ENCODE data around the gene MIF.
"Not testable (repeated sequence)": the region's sequence is repeated elsewhere in the genome, so short reads cannot be mapped to it uniquely, and the experiment has no call there.

MIF gene

DNA sequence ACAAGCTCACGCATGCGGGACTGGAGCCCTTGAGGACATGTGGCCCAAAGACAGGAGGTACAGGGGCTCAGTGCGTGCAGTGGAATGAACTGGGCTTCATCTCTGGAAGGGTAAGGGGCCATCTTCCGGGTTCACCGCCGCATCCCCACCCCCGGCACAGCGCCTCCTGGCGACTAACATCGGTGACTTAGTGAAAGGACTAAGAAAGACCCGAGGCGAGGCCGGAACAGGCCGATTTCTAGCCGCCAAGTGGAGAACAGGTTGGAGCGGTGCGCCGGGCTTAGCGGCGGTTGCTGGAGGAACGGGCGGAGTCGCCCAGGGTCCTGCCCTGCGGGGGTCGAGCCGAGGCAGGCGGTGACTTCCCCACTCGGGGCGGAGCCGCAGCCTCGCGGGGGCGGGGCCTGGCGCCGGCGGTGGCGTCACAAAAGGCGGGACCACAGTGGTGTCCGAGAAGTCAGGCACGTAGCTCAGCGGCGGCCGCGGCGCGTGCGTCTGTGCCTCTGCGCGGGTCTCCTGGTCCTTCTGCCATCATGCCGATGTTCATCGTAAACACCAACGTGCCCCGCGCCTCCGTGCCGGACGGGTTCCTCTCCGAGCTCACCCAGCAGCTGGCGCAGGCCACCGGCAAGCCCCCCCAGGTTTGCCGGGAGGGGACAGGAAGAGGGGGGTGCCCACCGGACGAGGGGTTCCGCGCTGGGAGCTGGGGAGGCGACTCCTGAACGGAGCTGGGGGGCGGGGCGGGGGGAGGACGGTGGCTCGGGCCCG lies at the start of gene MIF:
MIF (plus strand) TSS at position 439 of the 765 bp plus-strand sequence; CDS start at position 531, 92 bp downstream.
- peak; percentile 94 for DNase-seq (ENCODE audit: low read depth)

DNA sequence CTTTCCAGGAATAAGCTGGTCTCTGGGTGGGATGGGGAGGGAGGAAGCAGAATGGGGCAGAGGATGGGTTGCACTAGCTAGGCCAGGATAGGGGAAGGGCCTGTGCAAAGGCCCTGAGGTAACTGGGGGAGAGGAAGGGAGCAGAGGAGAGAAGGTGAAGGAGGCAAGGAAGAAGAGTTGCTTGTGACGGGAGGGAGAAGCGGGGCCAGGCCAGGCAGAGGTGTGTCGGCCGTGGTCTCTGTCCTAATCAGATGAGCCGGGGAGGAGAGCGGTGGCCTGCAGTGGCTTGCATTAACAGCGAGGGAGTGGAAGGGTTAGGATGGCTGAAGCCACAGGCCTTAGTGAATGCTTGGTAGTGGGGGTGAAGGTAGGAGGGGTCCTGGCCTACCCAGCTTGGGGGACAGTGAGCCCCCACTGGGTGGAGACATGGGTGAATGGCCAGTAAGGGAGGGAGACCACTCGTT lies 49.4 kb upstream of the MIF start:
- DNase-seq (ENCODE audit: low read depth), result no peak

DNA sequence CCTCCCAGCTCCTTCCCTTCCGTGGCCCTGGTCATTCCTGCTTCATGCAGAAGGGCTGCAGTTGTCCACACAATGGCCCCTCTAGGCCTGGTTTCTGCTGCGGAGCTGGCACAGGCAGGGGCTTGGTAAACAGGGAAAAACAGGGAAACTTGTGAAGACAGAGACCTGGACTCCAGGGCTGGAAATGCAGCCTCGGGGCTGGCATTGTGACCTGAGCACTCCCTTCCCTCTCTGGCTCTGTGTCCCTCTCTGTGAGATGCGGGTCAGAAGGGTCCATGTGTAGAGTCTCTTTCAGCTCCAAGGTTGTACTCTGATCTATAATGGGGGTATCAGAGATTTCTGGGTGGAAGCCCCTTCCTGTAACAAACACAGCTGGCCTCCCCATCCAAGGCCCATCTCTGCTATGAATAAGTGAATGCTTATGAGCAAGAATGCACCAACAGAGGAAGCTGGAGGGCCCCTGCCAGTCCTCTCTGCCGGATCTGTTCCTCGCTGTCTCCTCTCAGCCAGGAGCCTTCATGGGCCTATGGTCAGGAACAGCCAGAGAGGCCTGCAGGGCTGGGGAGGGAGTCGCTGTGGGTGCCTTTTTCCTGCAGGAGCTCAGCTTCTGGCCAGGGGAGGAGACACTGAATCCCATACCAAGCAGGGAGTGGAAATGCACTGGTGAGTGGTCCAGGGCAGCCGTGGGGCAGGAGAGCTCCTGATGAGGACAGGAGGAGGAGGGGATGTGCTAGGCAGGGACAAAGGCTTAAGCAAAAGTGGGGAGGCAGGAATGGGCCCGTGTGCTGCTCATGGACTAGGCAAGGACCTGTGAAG lies 48.7 kb upstream of the MIF start:
- DNase-seq (ENCODE audit: low read depth), result no peak

DNA sequence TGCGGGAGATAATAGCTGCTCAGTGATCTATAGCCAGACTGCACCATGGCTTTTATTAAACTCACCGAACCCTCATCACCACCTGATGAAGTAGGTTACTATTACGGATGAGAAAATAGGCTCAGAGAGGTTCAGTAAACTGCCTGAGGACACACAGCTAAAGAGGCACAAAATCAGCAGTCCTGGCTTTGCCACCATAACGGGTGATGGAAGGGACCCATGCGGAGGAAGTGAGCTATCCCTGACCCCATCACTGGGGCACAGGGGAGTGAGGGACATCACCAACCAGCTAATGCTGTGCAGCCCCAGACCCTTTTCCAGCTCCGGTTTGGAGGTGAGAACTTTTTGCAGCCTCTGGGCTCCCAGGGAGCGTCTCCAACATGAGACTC lies 48.1 kb upstream of the MIF start:
- DNase-seq (ENCODE audit: low read depth), result no peak

DNA sequence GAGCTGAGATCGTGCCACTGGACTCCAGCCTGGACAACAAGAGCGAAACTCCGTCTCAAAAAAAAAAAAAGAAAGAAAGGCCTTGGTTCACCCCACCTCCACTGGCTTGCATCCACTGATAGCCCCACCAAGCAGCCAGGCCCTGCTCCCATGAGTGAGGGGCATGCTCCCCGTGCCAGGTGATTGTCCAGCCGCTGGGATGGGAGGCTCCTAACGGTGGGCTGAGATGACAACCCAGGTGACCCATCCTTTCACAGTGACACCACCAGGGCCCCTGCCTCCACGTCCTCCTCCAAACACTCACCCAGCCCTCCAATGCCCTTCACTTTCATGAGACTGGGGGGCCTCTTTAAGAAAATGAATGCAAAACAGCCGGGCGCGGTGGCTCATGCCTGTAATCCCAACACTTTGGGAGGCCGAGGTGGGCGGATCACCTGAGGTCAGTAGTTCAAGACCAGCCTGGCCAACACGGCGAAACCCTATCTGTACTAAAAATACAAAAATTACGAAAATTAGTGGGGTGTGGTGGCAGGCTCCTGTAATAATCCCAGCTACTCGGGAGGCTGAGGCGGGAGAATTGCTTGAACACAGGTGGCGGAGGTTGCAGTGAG lies 46.8 kb upstream of the MIF start:
- no peak for DNase-seq (ENCODE audit: low read depth)

DNA sequence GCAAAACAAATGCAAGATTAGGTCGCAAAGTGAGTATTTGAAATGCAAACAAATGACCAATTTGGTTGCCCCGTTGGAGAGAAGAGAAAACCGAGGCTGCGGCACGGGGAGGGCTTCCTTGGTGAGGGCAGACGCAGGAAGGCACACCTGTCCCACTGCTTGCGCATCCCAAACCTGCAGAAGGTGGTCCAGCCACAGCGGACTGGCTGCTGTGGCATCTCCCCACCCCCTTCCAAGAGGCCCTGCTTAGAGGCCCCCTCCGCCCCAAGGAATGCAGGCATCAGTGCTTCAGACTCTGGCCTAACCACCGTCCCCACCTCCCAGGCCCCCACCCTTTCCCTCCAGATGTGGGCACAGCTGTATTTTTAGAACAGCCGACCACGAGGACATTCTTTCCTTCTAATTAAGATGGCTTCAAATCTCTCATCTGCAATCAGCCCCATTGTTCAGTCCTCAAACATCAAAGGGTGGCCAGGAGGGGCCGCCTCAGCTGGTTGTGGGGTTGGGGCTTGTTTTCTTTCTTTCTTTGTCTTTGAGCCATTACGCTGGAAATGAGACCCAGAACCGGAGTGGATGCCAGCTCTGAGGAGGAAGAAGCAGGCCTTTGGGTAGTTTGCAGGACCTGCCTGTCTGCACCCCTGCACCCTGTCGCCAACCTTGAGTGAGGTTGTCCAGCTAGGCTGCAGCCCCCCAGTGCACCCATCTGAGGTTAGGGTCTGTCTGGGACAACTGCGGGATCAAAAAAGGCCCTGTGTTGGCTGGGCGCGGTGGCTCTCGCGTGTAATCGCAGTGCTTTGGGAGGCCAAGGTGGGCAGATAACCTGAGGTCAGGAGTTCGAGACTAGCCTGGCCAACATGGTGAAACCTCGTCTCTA lies 46.0 kb upstream of the MIF start:
- no peak for DNase-seq (ENCODE audit: low read depth)

DNA sequence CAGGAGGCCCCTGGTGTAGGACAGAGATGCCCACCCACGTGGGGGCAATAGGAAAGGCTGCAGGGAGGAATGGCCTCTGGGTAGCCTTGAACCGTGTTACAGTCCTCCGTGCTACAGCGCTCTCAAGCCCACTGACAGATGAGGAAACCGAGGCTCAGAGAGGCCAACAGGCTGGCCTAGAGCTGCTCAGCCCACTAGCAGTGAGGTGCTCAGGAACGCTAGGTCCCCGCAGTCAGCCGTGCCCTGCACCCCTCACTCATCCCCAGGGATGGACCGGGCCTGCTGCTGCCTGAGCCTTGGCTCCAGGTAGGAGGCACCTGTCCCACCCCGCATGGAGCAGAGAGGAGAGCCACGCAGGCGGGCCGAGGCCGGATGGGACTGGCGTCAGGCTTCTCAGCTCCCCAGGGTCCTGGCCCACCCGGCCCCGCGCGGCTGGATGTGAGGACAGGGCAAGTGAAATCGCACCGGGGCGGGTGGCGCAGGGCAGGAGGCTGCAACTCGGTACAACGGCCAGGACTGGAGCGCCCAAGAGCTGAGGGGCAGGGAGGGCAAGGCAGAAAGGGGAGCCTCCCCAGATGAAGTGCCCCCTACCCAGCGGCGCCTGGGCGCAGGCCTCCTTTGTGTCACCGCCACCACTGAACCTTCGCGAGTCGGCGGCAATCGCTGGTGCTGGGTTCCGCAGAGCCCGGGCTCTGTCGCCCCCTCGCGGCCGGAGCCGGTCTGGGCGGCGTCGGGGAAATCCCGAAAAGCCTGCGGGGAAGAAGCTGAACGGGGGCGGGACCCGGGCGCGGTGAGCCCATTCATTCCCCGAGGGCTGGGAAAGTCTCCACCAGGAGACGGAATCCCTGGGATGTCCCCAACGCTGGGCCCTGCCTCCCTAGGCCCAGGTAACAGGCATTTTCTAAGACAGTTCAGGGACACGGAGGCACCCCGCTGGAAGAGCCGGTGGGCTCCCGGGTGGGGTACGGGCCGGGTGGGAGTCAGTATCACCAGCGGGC lies 44.9 kb upstream of the MIF start:
- DNase-seq (ENCODE audit: low read depth), result peak; percentile 72

DNA sequence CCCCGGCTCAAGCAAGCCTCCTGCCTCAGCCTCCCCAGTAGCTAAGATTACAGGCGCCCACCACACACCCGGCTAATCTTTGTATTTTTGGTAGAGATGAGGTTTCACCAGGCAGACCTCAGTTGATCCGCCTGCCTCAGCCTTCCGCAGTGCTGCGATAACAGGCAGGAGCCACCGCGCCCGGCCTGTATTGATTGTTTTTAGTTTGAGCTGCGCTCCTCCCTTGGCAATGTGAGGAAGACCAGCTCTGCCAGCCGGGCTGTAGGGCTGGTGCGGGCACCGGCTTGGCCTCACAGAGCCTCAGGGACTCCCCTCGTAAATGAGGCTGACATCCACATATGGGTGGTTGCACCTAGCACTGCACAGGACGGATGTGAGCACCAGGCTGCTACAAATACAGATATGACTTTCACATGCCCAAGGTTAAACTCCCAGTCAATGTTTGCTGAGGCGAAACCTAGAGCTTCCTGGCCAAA lies 44.0 kb upstream of the MIF start:
- DNase-seq (ENCODE audit: low read depth), result no peak

DNA sequence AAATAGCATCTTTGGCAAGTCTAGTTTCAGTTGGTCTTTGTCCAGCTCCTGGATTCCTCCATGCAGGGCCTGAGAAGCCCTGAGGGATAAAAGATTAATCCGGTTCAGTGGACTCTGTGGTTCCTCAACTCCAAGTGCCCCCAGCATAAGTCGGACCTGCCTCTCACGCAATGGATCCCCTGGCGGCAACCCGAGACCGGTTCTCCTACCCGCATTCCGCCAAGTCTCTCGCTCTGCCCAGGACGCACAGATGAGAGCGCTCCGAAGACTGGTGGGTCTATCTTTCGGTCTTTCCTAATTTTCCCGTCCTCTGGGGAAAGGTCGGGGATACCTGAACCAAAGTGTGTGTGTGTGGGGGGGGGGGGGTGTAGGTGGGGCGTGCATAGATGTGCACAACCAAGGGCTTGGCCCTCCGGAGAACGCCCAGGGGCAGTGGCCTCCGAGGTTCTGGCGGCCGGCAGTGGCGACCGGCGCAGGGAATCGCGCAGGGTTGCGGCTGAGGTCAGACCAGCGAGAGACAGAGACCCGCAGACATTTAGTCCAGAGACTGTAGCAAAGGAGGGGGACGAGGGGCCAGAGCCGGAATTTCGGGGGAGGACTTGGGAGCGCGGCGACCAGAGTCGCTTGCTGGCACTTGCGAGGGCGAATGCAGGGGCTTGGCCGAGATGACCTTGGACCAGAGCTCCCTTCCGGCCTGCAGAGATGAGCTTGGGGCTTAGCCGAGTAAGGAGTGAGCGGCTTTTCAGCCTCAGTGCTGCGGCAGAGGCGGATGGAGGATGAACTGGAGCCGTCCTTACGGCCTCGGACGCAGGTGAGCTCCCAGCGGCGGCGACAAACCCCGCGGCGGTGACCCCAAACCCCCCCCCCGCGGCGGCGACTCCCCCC lies 37.2 kb upstream of the MIF start:
- DNase-seq (ENCODE audit: low read depth), result no peak

DNA sequence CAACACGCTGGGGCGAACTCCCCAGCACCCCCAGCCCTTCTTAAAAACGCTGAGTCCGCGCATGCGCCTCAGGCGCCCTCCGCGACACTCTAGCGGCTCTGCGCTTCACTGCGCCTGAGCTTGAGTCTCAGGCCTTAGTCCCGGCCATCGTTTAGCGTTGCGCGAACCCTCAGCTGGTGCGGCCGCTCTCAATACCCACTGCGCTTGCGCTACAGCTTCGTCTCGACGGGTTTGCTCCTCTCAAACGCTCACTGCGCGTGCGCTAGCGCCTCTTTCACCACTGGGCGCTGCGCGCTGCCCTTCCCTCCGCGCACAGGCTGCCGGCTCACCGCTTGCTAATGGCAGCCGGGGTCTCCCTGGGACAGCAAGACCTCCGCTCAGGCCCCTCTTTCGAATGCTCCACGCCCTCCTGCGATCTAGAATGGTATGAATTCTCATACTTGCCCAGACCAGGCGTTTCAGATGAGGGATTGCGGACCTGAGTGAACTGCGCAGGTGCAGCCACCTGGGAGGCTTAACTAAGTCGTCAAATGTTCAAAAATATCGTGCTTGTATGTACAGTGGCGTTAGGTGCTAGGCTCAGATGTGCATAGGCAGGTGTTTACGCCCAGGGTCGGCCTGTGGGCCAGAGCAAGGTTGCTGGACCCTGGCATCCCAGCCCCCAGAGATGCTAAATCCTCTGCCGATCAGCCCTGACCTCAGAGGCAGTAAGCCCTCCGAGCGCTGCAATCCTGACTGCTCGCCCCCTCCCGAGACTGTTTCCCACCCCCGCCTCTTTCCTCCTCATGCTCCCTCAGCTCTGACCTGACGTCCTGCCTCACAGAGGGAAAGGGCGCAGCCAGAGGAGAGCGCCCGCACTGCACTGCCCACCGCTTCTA lies 36.3 kb upstream of the MIF start, which contains the start of gene SLC2A11:
SLC2A11 (plus strand) TSS at position 270 of the 878 bp plus-strand sequence; CDS start at position 395, 125 bp downstream.
- DNase-seq (ENCODE audit: low read depth), result peak; percentile 86

DNA sequence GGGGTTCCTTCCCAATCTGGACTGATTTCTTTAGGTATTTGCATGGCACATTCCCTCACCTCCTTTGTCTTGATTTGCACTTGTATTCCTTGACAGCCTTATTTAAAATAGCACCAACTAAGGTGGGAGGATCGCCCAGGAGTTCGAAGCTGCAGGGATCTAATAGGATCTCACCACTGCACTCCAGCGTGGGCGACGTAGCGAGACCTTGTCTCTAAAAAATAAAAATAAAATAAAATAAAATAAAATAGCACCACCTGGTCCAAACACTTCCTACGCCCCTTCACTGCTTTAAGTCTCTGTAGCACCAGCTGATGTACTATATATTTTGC lies 35.7 kb upstream of the MIF start:
- DNase-seq (ENCODE audit: low read depth), result no peak

DNA sequence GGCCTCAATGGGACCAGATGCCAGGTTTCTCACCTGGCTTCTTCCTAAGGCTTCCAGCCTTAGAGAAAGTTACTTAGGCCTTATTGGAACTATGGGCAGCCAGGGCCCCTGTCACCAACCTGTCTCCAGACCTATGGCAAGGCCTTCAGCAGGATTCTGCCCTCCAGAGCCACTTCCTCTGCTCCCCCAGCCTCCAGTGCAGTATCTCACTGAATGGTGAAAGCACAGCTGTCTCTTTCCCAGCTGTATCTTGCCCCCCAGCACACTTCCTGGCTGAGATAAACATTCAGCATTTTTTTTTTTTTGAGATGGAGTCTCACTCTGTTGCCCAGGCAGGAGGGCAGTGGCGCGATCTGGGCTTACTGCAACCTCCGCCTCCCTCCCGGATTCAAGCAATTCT lies 35.0 kb upstream of the MIF start:
- no peak for DNase-seq (ENCODE audit: low read depth)

DNA sequence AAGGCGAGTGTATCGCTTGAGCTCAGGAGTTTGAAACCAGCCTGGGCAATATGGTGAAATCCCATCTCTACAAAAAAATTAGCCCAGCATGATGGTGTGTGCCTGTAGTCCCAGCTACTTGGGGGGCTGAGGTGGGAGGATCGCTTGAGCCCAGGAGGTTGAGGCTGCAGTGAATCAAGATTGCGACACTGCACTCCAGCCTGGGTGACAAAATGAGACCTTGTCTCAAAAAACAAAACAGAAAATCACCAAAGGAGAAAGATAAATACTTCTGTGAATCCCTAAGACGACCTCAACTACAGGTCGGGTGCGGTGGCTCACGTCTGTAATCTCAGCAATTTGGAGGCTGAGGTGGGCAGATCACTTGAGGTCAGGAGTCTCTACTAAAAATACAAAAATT lies 34.0 kb upstream of the MIF start:
- DNase-seq (ENCODE audit: low read depth), result not testable (repeated sequence)

DNA sequence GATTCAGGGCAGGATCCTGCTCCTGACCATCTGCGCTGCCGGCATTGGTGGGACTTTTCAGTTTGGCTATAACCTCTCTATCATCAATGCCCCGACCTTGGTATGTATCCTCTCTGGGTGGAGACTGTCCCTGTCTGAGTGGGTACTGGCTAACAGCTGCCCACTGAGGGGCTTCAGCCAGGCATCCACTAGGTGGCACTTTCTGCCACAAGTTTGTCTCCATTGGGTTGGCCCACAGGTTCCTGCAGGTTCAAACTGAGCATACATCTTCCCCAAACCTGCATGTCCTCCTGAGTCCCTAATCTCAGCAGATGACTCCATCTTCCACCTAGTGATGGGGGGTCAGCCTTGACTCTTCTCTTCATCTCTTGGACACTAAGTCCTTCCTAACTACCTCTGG lies 32.1 kb upstream of the MIF start:
- no peak for DNase-seq (ENCODE audit: low read depth)

DNA sequence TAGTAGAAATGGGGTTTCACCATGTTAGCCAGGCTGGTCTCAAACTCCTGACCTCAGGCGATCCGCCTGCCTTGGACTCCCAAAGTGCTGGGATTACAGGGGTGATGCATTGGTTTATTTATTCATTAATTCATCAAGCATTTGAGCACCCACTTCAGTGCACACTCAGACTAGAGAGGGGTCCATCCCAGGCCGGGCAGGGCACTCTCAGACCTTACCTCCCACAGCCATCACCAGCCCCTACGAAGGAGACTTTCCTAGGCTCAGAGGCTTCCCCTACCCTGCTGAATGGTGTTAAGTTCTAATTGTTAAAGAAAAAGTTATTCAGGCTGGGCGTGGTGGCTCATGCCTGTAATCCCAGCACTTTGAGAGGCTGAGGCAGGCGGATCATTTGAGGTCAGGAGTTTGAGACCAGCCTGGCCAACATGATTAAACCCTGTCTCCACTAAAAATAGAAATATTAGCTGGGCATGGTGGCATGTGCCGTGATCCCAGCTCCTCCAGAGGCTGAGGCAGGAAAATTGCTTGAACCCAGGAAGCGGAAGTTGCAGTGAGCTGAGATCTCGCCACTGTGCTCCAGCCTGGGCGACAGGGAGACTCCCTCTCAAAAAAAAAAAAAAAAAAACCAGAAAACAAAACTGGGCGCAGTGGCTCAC lies 29.6 kb upstream of the MIF start:
- not testable (repeated sequence) for DNase-seq (ENCODE audit: low read depth)

DNA sequence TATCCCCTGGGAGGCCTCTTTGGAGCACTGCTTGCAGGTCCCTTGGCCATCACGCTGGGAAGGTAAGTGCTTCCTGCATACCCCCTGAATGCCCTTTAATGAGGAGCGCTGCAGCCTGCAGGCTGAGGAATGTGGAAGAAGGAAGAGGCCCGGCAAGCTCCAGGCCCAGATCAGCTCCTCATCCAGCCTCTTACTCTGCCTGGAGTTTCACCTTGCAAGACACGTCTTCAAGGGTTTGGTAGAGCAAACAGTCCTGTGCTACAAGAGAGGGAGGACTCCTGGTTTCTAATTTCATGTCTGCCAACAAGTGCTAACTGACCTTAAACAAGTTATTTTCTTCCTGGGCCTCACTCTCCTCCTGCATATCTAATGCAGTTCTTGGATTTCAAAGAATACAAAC lies 25.6 kb upstream of the MIF start:
- DNase-seq (ENCODE audit: low read depth), result no peak

DNA sequence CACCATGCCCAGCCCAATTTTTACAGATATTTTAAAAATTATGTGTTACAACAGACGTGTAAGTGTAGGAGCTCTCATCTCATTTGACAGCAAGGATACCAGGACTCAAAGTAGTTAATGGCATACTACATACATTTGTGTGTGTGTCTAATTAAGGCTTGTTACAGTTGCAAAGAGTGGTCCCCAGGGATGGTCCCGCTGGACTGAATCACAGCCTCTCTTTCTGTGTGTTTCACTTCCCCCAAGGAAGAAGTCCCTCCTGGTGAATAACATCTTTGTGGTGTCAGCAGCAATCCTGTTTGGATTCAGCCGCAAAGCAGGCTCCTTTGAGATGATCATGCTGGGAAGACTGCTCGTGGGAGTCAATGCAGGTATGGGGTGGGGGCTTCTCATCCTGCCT lies 19.3 kb upstream of the MIF start:
- no peak for DNase-seq (ENCODE audit: low read depth)

DNA sequence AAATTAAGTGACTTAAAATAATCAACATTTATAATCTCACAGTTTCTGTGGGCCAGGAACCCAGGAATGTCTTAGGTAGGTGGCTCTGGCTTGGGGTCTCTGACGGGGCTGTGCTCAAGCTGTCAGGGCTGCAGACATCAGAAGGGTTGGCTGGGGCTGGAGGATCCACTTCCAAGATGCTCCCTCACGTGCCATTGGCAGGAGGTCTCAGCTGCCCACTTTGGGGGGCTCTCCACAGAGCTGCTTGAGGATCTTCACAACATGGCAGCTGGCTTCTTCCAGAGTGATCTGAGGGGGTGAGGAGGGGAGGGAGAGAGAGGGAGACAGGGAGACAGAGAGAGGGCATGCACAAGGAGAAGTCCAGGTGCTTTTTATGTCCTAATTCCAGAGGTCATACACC lies 18.4 kb upstream of the MIF start:
- DNase-seq (ENCODE audit: low read depth), result no peak
